ENCODE results near the gene PHF3. TPM values are rescaled to one million over a fixed set of nuclear protein-coding genes. Genes with fewer than 3 reads are reported as not detected.
"Not testable (repeated sequence)": the region's sequence is repeated elsewhere in the genome, so short reads cannot be mapped to it uniquely, and the experiment has no call there.

Gene PHF3
- polyA plus RNA-seq, 1 donor, result 54.8 TPM

GRCh38 chr6:63732336-63732735, 96.7 kb downstream of the PHF3 start:
- no peaks in the 10 kb centered on the region for H3K36me3 ChIP-seq (ENCODE audit: control insufficient read depth, insufficient read depth, low read length)
- peak overlapping the region; percentile 52 for H3K27ac ChIP-seq (ENCODE audit: low read length)
- H3K27me3 ChIP-seq (ENCODE audit: control insufficient read depth, insufficient read depth, low read length), result no peaks in the 10 kb centered on the region
- no peak for DNase-seq
- no peak overlapping the region for H3K4me3 ChIP-seq (ENCODE audit: low read length)
- no peaks in the 10 kb centered on the region for H3K4me1 ChIP-seq (ENCODE audit: control insufficient read depth, insufficient read depth, low read length)
- H3K9me3 ChIP-seq (ENCODE audit: control insufficient read depth, low read depth, low read length), result no peaks in the 10 kb centered on the region
- WGBS (ENCODE audit: insufficient coverage, low lambda C conversion rate), result 100% methylated on average over 2 of the region's 2 CpGs

GRCh38 chr6:63734923-63735322, 99.3 kb downstream of the PHF3 start:
- no peak for DNase-seq

GRCh38 chr6:63738190-63738589, 102.6 kb downstream of the PHF3 start:
- not testable (repeated sequence) for H3K4me3 ChIP-seq (ENCODE audit: low read length); H3K4me1 ChIP-seq (ENCODE audit: control insufficient read depth, insufficient read depth, low read length); H3K36me3 ChIP-seq (ENCODE audit: control insufficient read depth, insufficient read depth, low read length); H3K27me3 ChIP-seq (ENCODE audit: control insufficient read depth, insufficient read depth, low read length); H3K27ac ChIP-seq (ENCODE audit: low read length); DNase-seq; H3K9me3 ChIP-seq (ENCODE audit: control insufficient read depth, low read depth, low read length)
- WGBS (ENCODE audit: insufficient coverage, low lambda C conversion rate), result no CpG with 5 or more reads among the region's 2 CpGs

More at GRCh38 chr6:63734923-63735322, 99.3 kb downstream of the PHF3 start:
- Histone ChIP-seq H3K36me3 (ENCODE audit: control insufficient read depth, insufficient read depth, low read length) (no peaks in the 10 kb centered on the region), H3K4me3 (ENCODE audit: low read length) (no peak overlapping the region), H3K27ac (ENCODE audit: low read length) (no peak overlapping the region), H3K27me3 (ENCODE audit: control insufficient read depth, insufficient read depth, low read length) (no peaks in the 10 kb centered on the region), H3K9me3 (ENCODE audit: control insufficient read depth, low read depth, low read length) (no peaks in the 10 kb centered on the region), H3K4me1 (ENCODE audit: control insufficient read depth, insufficient read depth, low read length) (peaks cover 7% of the 10 kb centered on the region)
- WGBS (ENCODE audit: insufficient coverage, low lambda C conversion rate), result 93% methylated on average over 2 of the region's 3 CpGs

- no CpG with 5 or more reads among the region's 1 CpG for WGBS (ENCODE audit: insufficient coverage, low lambda C conversion rate)
- no peak overlapping the region for H3K27ac ChIP-seq (ENCODE audit: low read length)
- H3K4me1 ChIP-seq (ENCODE audit: control insufficient read depth, insufficient read depth, low read length), result peaks cover 7% of the 10 kb centered on the region
- no peak overlapping the region for H3K4me3 ChIP-seq (ENCODE audit: low read length)
- peak; percentile 42 to 82 for DNase-seq
- H3K27me3 ChIP-seq (ENCODE audit: control insufficient read depth, insufficient read depth, low read length), result no peaks in the 10 kb centered on the region
- H3K36me3 ChIP-seq (ENCODE audit: control insufficient read depth, insufficient read depth, low read length), result no peaks in the 10 kb centered on the region
- no peaks in the 10 kb centered on the region for H3K9me3 ChIP-seq (ENCODE audit: control insufficient read depth, low read depth, low read length)
These were observed 103.6 kb downstream of the PHF3 start for GRCh38 chr6:63739094-63739687.

- peaks cover 7% of the 10 kb centered on the region for H3K4me1 ChIP-seq (ENCODE audit: control insufficient read depth, insufficient read depth, low read length)
- 60% methylated on average over 1 of the region's 2 CpGs for WGBS (ENCODE audit: insufficient coverage, low lambda C conversion rate)
- H3K36me3 ChIP-seq (ENCODE audit: control insufficient read depth, insufficient read depth, low read length), result no peaks in the 10 kb centered on the region
- H3K9me3 ChIP-seq (ENCODE audit: control insufficient read depth, low read depth, low read length), result no peaks in the 10 kb centered on the region
- no peak overlapping the region for H3K4me3 ChIP-seq (ENCODE audit: low read length)
- DNase-seq, result no peak
- no peak overlapping the region for H3K27ac ChIP-seq (ENCODE audit: low read length)
- H3K27me3 ChIP-seq (ENCODE audit: control insufficient read depth, insufficient read depth, low read length), result no peaks in the 10 kb centered on the region
These were observed 105.1 kb downstream of the PHF3 start for GRCh38 chr6:63740709-63741108.

- H3K27me3 ChIP-seq (ENCODE audit: control insufficient read depth, insufficient read depth, low read length), result no peaks in the 10 kb centered on the region
- no peaks in the 10 kb centered on the region for H3K36me3 ChIP-seq (ENCODE audit: control insufficient read depth, insufficient read depth, low read length)
- H3K4me3 ChIP-seq (ENCODE audit: low read length), result no peak overlapping the region
- peaks cover 7% of the 10 kb centered on the region for H3K4me1 ChIP-seq (ENCODE audit: control insufficient read depth, insufficient read depth, low read length)
- no peak overlapping the region for H3K27ac ChIP-seq (ENCODE audit: low read length)
- no peaks in the 10 kb centered on the region for H3K9me3 ChIP-seq (ENCODE audit: control insufficient read depth, low read depth, low read length)
- peak in 1 of 2 donors; percentile 21 for DNase-seq
These were observed 106.5 kb downstream of the PHF3 start for GRCh38 chr6:63742060-63742459.

GRCh38 chr6:63743691-63744090, 108.1 kb downstream of the PHF3 start:
- Histone ChIP-seq H3K36me3 (ENCODE audit: control insufficient read depth, insufficient read depth, low read length) (no peaks in the 10 kb centered on the region), H3K4me1 (ENCODE audit: control insufficient read depth, insufficient read depth, low read length) (peaks cover 7% of the 10 kb centered on the region), H3K9me3 (ENCODE audit: control insufficient read depth, low read depth, low read length) (no peaks in the 10 kb centered on the region), H3K4me3 (ENCODE audit: low read length) (no peak overlapping the region), H3K27ac (ENCODE audit: low read length) (no peak overlapping the region), H3K27me3 (ENCODE audit: control insufficient read depth, insufficient read depth, low read length) (no peaks in the 10 kb centered on the region)
- DNase-seq, result no peak

GRCh38 chr6:63744810-63745209, 109.2 kb downstream of the PHF3 start:
- WGBS (ENCODE audit: insufficient coverage, low lambda C conversion rate), result 33% methylated on average over 1 of the region's 4 CpGs

GRCh38 chr6:63745784-63746183, 110.2 kb downstream of the PHF3 start:
- H3K27me3 ChIP-seq (ENCODE audit: control insufficient read depth, insufficient read depth, low read length), result no peaks in the 10 kb centered on the region
- H3K27ac ChIP-seq (ENCODE audit: low read length), result no peak overlapping the region
- H3K4me1 ChIP-seq (ENCODE audit: control insufficient read depth, insufficient read depth, low read length), result no peaks in the 10 kb centered on the region
- no peaks in the 10 kb centered on the region for H3K36me3 ChIP-seq (ENCODE audit: control insufficient read depth, insufficient read depth, low read length)
- H3K9me3 ChIP-seq (ENCODE audit: control insufficient read depth, low read depth, low read length), result no peaks in the 10 kb centered on the region
- H3K4me3 ChIP-seq (ENCODE audit: low read length), result no peak overlapping the region
- no peak for DNase-seq

More at GRCh38 chr6:63744810-63745209, 109.2 kb downstream of the PHF3 start:
- Histone ChIP-seq H3K27ac (ENCODE audit: low read length) (no peak overlapping the region), H3K4me1 (ENCODE audit: control insufficient read depth, insufficient read depth, low read length) (no peaks in the 10 kb centered on the region), H3K36me3 (ENCODE audit: control insufficient read depth, insufficient read depth, low read length) (no peaks in the 10 kb centered on the region), H3K4me3 (ENCODE audit: low read length) (no peak overlapping the region), H3K27me3 (ENCODE audit: control insufficient read depth, insufficient read depth, low read length) (no peaks in the 10 kb centered on the region), H3K9me3 (ENCODE audit: control insufficient read depth, low read depth, low read length) (no peaks in the 10 kb centered on the region)
- DNase-seq, result no peak

GRCh38 chr6:63750400-63750799, 114.8 kb downstream of the PHF3 start:
- no peak for DNase-seq
- H3K27ac ChIP-seq (ENCODE audit: low read length), result no peak overlapping the region
- H3K4me1 ChIP-seq (ENCODE audit: control insufficient read depth, insufficient read depth, low read length), result no peaks in the 10 kb centered on the region
- no peaks in the 10 kb centered on the region for H3K9me3 ChIP-seq (ENCODE audit: control insufficient read depth, low read depth, low read length)
- no peak overlapping the region for H3K4me3 ChIP-seq (ENCODE audit: low read length)
- no peaks in the 10 kb centered on the region for H3K36me3 ChIP-seq (ENCODE audit: control insufficient read depth, insufficient read depth, low read length)
- H3K27me3 ChIP-seq (ENCODE audit: control insufficient read depth, insufficient read depth, low read length), result no peaks in the 10 kb centered on the region
- no CpG with 5 or more reads among the region's 2 CpGs for WGBS (ENCODE audit: insufficient coverage, low lambda C conversion rate)

- H3K4me3 ChIP-seq (ENCODE audit: low read length); H3K36me3 ChIP-seq (ENCODE audit: control insufficient read depth, insufficient read depth, low read length); H3K4me1 ChIP-seq (ENCODE audit: control insufficient read depth, insufficient read depth, low read length); H3K27me3 ChIP-seq (ENCODE audit: control insufficient read depth, insufficient read depth, low read length); H3K9me3 ChIP-seq (ENCODE audit: control insufficient read depth, low read depth, low read length): not testable (repeated sequence)
- peak in 1 of 2 donors; percentile 35 for DNase-seq
- H3K27ac ChIP-seq (ENCODE audit: low read length), result peak overlapping the region; percentile 56
These were observed 121.7 kb downstream of the PHF3 start for GRCh38 chr6:63757275-63757674.
